Measurements from ENCODE around the gene ZNHIT2.

ZNHIT2 gene

GRCh38 chr11:65087827-65088226 lies 29.7 kb downstream of the ZNHIT2 start:
- Histone ChIP-seq H3K27me3 (ENCODE audit: control insufficient read depth, low read length) (no peaks in the 10 kb centered on the region), H3K4me2 (ENCODE audit: low read length) (no peak overlapping the region), H3K36me3 (ENCODE audit: control insufficient read depth, low read length) (peaks cover 36% of the 10 kb centered on the region), H3K4me1 (ENCODE audit: control insufficient read depth, low read length) (peaks cover 17% of the 10 kb centered on the region), H3K9me2 (replicated peaks; ENCODE audit: control insufficient read depth, low read length) (no peaks in the 10 kb centered on the region), H3K79me2 (ENCODE audit: control insufficient read depth, low read length) (peaks cover 25% of the 10 kb centered on the region), H3K4me3 (ENCODE audit: low read length) (no peak overlapping the region), H3K27ac (ENCODE audit: low read depth, low read length) (no peak overlapping the region), H3K9me3 (ENCODE audit: control insufficient read depth, insufficient read depth, low read length) (no peaks in the 10 kb centered on the region), H3F3A (ENCODE audit: control insufficient read depth, insufficient read depth) (peaks cover 8% of the 10 kb centered on the region; the same call in 1 of the 2 replicates), H4K20me1 (ENCODE audit: control insufficient read depth, insufficient read depth, low read depth, low read length) (no peaks in the 10 kb centered on the region)
- no peak for TF ChIP-seq EZH2phosphoT487 (IDR thresholded peaks at IDR 0.05; ENCODE audit: borderline replicate concordance, low read length)

GRCh38 chr11:65087216-65087615 lies 30.3 kb downstream of the ZNHIT2 start:
- H3K27ac ChIP-seq (ENCODE audit: low read depth, low read length) = no peak overlapping the region
- peaks cover 6% of the 10 kb centered on the region; the same call in 1 of the 2 replicates for H3F3A ChIP-seq (ENCODE audit: control insufficient read depth, insufficient read depth)
- peaks cover 31% of the 10 kb centered on the region for H3K79me2 ChIP-seq (ENCODE audit: control insufficient read depth, low read length)
- H3K36me3 ChIP-seq (ENCODE audit: control insufficient read depth, low read length) = peaks cover 42% of the 10 kb centered on the region
- no peaks in the 10 kb centered on the region for H3K9me2 ChIP-seq (replicated peaks; ENCODE audit: control insufficient read depth, low read length)
- no peak overlapping the region for H3K4me2 ChIP-seq (ENCODE audit: low read length)
- no peaks in the 10 kb centered on the region for H3K9me3 ChIP-seq (ENCODE audit: control insufficient read depth, insufficient read depth, low read length)
- no peak for TF ChIP-seq EZH2phosphoT487 (IDR thresholded peaks at IDR 0.05; ENCODE audit: borderline replicate concordance, low read length)
- TF ChIP-seq, protein P1, sequence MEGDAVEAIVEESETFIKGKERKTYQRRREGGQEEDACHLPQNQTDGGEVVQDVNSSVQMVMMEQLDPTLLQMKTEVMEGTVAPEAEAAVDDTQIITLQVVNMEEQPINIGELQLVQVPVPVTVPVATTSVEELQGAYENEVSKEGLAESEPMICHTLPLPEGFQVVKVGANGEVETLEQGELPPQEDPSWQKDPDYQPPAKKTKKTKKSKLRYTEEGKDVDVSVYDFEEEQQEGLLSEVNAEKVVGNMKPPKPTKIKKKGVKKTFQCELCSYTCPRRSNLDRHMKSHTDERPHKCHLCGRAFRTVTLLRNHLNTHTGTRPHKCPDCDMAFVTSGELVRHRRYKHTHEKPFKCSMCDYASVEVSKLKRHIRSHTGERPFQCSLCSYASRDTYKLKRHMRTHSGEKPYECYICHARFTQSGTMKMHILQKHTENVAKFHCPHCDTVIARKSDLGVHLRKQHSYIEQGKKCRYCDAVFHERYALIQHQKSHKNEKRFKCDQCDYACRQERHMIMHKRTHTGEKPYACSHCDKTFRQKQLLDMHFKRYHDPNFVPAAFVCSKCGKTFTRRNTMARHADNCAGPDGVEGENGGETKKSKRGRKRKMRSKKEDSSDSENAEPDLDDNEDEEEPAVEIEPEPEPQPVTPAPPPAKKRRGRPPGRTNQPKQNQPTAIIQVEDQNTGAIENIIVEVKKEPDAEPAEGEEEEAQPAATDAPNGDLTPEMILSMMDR (IDR thresholded peaks at IDR 0.05; ENCODE audit: low read depth, low read length, poor library complexity, severe bottlenecking) = no peak
- no peak overlapping the region for H3K4me3 ChIP-seq (ENCODE audit: low read length)
- no peaks in the 10 kb centered on the region for H4K20me1 ChIP-seq (ENCODE audit: control insufficient read depth, insufficient read depth, low read depth, low read length)
- H3K4me1 ChIP-seq (ENCODE audit: control insufficient read depth, low read length) = peaks cover 17% of the 10 kb centered on the region
- H3K27me3 ChIP-seq (ENCODE audit: control insufficient read depth, low read length) = no peaks in the 10 kb centered on the region

- Histone ChIP-seq H3K27me3 (ENCODE audit: control insufficient read depth, low read length) (no peaks in the 10 kb centered on the region), H3K4me3 (ENCODE audit: low read length) (no peak overlapping the region), H3F3A (ENCODE audit: control insufficient read depth, insufficient read depth) (0 out of 2 replicates have a peak, but pooled peaks cover 2% of the 10 kb centered on the region), H3K4me1 (ENCODE audit: control insufficient read depth, low read length) (peaks cover 22% of the 10 kb centered on the region), H3K9me3 (ENCODE audit: control insufficient read depth, insufficient read depth, low read length) (no peaks in the 10 kb centered on the region), H3K9me2 (replicated peaks; ENCODE audit: control insufficient read depth, low read length) (no peaks in the 10 kb centered on the region), H3K36me3 (ENCODE audit: control insufficient read depth, low read length) (peaks cover 46% of the 10 kb centered on the region), H3K79me2 (ENCODE audit: control insufficient read depth, low read length) (peaks cover 35% of the 10 kb centered on the region), H3K27ac (ENCODE audit: low read depth, low read length) (no peak overlapping the region), H3K4me2 (ENCODE audit: low read length) (no peak overlapping the region), H4K20me1 (ENCODE audit: control insufficient read depth, insufficient read depth, low read depth, low read length) (no peaks in the 10 kb centered on the region)
- TF ChIP-seq, protein P1 (IDR thresholded peaks at IDR 0.05; ENCODE audit: low read depth, low read length, poor library complexity, severe bottlenecking) = no peak
- TF ChIP-seq EZH2phosphoT487 (IDR thresholded peaks at IDR 0.05; ENCODE audit: borderline replicate concordance, low read length) = no peak
These were observed 30.7 kb downstream of the ZNHIT2 start for GRCh38 chr11:65086809-65087208.

GRCh38 chr11:65085446-65085845 lies 32.1 kb downstream of the ZNHIT2 start:
- TF ChIP-seq EZH2phosphoT487 (IDR thresholded peaks at IDR 0.05; ENCODE audit: borderline replicate concordance, low read length) = no peak
- TF ChIP-seq, protein P1 (IDR thresholded peaks at IDR 0.05; ENCODE audit: low read depth, low read length, poor library complexity, severe bottlenecking) = no peak
- 0 out of 2 replicates have a peak, but pooled peaks cover 2% of the 10 kb centered on the region for H3F3A ChIP-seq (ENCODE audit: control insufficient read depth, insufficient read depth)
- peaks cover 60% of the 10 kb centered on the region for H3K36me3 ChIP-seq (ENCODE audit: control insufficient read depth, low read length)
- H3K4me2 ChIP-seq (ENCODE audit: low read length) = 0 out of 2 replicates have a peak overlapping the region, but pooled peaks have one; percentile 85
- peak overlapping the region; percentile 90; the same call in 1 of the 2 replicates for H3K4me3 ChIP-seq (ENCODE audit: low read length)
- H3K9me3 ChIP-seq (ENCODE audit: control insufficient read depth, insufficient read depth, low read length) = no peaks in the 10 kb centered on the region
- peaks cover 33% of the 10 kb centered on the region for H3K4me1 ChIP-seq (ENCODE audit: control insufficient read depth, low read length)
- H3K27ac ChIP-seq (ENCODE audit: low read depth, low read length) = no peak overlapping the region
- H3K79me2 ChIP-seq (ENCODE audit: control insufficient read depth, low read length) = peaks cover 49% of the 10 kb centered on the region
- no peaks in the 10 kb centered on the region for H3K27me3 ChIP-seq (ENCODE audit: control insufficient read depth, low read length)
- H3K9me2 ChIP-seq (replicated peaks; ENCODE audit: control insufficient read depth, low read length) = no peaks in the 10 kb centered on the region
- no peaks in the 10 kb centered on the region for H4K20me1 ChIP-seq (ENCODE audit: control insufficient read depth, insufficient read depth, low read depth, low read length)
